Mammary epithelial cell (primary cell): ENCODE measurements around the gene COA5.

Source experiments
- EZH2 ChIP-seq: IDR thresholded peaks from 2 replicates; pipeline ENCODE4 v1.6.1; 2012; ENCODE audit warnings: low read length, inconsistent platforms, borderline replicate concordance
- TF ChIP-seq, protein P1 (sequence below), 2 donors: IDR thresholded peaks in 1 of 2; conservative IDR thresholded peaks in 1 of 2; 2 replicates each; pipeline ENCODE4 v1.5.1; 2011 to 2012; ENCODE audit warnings: inconsistent platforms in 2 of 2, low read length in 2 of 2, mild to moderate bottlenecking in 2 of 2, control low read depth in 1 of 2, low read depth in 1 of 2; ENCODE audit not compliant: insufficient read depth in 1 of 2; ENCODE audit errors: extremely low read depth in 1 of 2

DNA sequence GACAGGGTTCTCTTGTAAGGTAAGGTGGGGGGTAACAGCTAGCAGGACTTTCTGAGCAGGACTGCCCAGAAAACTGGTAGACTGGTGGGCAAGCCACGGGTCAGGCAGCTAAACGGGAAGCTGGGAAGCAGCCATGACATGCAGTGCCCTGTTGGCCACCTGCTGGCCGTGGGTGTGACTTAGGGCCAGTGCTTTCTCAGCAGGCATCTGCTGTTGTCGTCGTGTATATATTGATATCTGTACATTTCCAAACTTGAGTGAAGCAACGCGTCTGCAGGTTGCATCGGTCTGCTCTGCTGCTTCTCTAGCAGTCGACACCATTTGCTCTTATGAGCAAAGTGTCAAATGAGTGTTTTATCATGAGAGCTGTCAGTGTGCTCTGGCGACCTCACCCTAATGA is 31.0 kb downstream of the COA5 start:
- TF ChIP-seq, protein P1, sequence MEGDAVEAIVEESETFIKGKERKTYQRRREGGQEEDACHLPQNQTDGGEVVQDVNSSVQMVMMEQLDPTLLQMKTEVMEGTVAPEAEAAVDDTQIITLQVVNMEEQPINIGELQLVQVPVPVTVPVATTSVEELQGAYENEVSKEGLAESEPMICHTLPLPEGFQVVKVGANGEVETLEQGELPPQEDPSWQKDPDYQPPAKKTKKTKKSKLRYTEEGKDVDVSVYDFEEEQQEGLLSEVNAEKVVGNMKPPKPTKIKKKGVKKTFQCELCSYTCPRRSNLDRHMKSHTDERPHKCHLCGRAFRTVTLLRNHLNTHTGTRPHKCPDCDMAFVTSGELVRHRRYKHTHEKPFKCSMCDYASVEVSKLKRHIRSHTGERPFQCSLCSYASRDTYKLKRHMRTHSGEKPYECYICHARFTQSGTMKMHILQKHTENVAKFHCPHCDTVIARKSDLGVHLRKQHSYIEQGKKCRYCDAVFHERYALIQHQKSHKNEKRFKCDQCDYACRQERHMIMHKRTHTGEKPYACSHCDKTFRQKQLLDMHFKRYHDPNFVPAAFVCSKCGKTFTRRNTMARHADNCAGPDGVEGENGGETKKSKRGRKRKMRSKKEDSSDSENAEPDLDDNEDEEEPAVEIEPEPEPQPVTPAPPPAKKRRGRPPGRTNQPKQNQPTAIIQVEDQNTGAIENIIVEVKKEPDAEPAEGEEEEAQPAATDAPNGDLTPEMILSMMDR (conservative IDR thresholded peaks at IDR 0.05 in 1 of 2, IDR thresholded peaks at IDR 0.05 in 1 of 2; ENCODE audit: extremely low read depth in 1 of 2, insufficient read depth in 1 of 2, low read depth in 1 of 2, low read length in 2 of 2): peak in 1 of 2 donors; percentile 10
- TF ChIP-seq EZH2: no peak
